NCI-H526 (cell line): ENCODE measurements around the gene SMPX.

Source experiments
- DNase-seq, 2 experiments: peaks; one replicate each; lab custom pipeline; 2025; lab: John Stamatoyannopoulos, UW

Gene SMPX

DNA sequence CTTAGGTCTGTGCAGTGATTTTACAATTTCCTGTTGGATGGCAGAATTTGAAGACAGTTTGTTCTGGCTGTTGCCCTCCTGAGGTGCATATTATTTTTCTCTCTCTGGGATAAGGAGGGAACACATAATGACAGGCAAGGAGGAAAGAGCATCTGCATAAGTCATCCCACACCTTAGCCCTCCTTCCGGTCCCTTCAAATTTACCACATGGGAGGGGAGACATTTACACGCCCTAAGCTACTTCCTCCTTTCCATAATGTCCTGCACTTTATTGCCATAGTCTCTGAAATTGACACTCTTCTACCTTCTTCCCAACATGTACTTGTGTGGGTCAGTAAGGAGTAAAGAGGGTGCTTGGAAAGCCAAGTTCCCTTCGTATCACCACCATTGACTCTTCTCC, 13.9 kb downstream of the SMPX start:
- DNase-seq = no peak

DNA sequence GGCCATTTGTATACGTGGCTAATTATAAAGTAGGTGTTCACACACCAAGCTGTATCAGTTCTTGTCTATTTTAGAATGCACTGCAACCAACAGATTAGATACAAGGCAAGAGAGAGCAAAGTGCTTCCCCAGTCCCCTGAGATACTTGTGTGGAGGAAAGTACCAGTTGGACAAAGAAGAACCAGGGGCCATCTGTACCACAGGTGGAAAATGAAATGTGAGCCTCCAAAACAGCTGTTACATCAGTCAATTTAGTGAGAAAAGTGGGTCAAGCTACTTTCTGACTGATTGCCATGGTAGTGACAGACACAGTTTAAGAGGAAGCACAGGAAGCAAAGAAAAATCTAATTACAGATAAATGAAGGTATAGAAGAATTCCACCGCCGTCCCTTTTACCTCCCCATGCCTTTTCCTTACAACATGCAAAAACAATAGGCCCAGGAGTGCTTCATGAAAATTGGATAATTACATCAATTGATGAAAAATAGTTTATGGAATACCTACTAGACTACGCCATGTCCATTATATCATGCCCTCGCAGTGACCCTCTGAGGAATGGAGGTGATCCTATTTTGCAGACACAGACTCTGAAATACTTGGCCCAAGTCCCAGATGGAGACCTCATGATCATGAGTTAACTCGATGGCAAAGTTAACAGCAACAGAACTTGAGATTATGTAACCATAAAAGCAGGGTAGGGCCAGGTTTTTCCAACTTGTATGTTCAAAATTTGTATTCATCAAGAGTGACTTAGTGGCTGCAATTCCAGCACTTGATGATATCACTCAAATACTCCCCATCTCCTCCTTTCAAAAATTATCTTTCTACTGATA, 15.8 kb downstream of the SMPX start:
- DNase-seq = no peak

DNA sequence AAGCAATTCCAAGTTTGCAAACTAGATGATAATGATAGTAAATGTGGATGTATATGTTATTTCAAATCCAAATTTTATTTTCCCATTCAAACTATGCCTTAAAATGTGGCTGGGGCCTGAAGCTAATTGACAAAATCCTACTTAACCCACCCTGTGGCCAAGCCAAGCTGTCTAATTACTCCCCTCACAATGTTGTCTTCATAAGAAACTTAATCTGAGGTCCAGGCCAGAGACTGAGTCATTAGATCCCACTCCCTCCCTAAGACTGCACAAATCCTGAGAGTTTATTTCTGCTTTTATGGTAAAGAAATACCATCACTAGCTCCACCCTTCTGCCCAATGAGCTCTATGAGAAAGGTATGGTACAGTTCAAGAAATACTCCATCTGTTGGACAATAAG, 16.6 kb downstream of the SMPX start:
- no peak for DNase-seq

DNA sequence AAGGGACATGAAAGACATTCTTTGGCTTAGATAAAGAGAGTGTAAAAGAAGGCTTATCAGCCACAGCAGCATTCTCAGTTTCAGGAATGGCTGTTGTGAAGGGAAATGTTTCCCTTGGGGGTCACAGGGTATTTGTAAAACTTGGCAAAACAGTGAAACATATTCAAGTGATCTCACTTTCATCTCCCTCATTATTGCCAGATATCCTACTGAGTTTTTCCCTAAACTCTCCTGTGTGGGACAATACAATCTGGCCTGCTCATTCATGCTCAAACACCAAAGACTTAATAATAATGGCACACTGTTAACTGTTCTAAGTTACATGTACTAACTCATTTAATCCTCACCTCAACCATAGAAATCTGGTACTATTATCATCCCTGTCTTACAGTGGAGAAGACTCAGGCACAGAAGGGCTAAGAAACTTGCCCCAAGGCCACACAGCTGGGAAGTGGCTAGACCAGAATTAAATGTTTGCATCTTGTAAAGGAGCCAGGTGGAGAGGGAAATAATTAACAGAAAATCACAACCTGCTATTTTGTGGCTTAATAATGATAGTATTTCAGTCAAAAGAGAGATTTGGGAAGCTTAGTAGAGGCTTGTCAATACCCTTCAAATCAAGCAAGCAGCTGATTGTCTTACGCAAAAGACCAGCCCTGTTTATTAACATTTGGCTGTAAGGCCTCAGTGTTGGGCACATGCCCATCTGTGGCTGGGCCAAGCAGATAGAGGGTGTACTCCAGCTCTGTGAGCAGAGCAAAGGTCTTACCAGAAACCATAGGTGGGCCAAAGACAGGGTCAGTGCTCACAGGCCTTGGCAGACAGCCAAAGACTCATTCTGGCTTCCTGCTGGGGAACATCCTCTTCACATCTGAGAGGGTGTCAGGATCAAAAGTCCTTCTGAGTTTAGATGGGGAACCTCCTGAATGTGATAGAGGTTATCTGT, 17.3 kb downstream of the SMPX start:
- no peak for DNase-seq

DNA sequence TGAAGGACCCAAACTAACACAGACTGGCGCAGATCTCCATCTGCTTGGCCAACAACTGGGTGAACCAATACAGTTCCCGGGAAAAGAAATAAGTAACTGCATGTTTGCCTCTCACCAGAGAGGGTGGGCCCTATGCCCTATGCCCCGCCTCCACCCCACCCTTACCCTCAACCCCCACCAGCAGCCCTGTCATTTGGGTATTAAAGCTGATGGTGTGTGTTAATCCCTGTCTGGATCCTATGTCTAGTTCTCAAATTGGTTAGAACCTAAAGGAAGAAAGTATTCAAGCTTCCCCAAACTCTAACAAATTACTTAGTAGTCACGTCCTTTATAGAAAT, 19.0 kb downstream of the SMPX start:
- no peak for DNase-seq

DNA sequence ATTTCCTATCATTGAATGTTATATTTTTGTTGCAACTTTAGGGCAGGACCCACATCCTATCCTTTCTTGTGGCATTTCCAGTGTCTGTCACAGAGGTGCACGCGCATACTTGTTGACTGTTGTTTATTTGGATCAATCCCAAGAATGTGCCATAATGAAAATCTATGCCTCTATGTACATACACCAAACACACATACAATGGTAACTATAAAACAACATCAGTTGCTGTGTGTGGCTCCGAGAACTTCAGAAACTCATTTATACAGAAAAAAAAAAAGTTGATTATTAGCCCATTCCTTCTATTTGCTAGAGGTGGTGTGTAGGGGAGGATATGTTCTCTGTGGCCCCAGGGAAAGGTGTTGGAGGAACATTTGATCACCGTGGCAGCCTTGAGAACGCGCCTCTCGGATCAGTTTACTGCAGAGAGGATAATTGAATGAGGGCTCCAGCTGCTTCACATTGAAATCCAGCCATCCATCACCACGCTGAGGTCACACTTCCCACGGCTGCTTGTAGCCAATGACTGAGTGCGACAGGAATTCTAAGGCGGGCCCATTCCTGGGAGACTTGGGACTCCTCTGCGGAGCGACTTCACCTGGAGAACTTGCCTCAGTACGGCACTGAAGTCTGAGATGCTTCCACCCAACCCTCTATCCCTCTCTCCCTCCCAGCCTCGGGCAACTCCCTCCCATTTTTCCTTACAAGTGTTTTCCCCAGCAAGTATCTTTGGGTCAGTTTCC, 19.5 kb downstream of the SMPX start:
- no peak for DNase-seq

DNA sequence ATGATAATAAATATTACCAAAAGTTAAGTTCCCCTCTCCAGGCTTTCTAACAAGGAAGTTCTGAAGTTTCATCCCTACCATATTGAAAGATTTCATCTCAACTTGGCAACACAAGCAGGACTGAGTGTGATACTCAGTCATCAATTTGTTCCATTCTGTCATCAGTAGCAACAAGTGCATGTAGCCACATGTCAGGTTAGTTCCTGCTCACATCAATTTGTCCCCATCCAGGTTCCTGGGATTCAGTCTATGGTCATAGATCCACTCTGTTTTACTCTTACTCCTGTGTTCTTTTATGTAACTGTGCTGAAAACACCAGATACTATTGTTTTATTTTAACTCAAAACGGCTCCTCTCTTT, 22.2 kb downstream of the SMPX start:
- DNase-seq = no peak

DNA sequence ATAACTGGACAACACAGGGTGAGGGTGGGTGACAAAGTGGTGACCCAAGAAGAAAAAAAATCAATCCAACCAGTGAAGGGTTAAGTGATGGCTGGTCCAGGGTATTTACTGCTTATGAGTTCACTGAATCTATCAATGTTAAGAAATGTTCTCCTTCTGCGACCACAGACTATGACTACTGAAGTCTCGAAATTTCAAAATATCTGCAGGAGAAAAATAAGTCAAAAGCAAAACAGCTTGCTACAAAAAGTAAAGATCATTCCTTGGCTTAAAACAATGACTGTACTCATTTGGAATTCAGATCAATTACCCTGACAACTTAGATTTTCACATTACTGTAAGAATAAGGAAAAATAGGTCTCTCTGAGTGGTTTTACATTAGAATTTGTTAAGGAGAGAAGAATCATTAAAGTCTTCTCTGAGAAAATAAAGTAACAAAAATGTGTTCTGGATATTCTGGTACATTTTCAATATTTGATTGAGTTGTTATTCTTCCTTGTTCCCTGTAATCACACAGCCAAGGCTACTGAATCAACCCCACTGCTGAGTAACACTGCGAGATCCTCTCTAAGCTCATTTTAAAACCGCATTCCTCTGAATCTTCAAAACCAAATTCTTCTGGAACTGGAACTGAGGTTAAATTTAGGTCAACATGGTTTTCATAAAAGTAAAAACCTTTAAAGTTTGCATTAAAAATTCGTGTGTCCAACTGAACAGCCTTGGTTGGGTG, 22.7 kb downstream of the SMPX start:
- DNase-seq = no peak

DNA sequence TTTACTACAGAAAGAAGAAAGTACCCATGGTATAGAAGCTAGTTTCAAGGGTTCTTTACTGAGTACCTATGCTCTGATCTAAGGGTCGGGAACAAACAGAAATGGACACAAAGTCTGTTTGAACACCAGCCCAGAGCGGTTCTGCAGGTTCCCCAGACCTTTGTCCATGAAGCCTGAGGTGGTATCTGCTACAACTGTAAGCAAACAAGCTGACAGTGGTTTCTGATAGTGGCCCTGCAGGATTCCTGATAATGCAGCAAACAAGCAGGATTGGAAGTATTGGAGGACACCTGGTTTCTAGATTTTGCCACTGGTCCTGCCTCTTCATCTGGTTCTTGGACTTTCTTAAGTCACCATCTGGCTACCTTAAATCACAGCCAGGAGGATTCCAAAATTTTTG, 23.7 kb downstream of the SMPX start:
- no peak for DNase-seq

DNA sequence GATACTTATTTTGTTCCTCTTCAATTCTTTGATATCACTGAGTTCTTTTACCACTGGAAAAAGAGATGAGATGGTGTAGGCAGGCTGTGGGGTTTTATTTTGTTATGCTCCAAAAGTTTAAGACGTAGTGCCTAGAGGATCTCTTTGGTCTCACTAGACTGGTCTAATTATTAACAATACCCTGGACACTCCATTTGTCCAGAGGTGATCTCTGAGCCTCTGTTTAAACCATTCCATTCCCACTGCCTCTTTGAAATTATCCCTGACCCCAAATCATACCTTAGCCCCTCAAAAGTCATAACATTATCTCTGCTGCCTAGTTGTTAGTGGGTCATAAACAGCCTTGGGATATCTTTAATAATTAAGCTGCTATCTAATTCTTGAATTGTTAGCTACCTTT, 24.2 kb downstream of the SMPX start:
- DNase-seq = no peak

DNA sequence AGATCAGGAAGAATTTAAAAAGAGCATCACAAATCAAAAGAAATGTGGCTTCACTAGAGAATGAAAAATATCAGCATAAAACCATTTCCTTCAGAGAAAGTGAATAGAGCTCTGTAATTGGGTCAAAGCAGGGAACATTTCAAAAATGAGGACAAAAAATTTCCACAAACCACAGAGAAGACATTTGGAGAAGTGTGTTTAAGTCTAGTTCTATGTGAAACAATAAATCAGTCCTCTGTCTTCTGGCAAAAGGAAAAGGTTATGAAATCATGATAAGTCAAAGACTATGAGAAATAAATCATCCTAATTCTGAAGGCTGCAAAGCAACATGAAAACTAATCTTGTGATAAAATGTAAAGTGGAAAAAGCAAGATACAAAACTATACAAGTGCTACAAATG, 27.9 kb downstream of the SMPX start:
- DNase-seq = no peak

DNA sequence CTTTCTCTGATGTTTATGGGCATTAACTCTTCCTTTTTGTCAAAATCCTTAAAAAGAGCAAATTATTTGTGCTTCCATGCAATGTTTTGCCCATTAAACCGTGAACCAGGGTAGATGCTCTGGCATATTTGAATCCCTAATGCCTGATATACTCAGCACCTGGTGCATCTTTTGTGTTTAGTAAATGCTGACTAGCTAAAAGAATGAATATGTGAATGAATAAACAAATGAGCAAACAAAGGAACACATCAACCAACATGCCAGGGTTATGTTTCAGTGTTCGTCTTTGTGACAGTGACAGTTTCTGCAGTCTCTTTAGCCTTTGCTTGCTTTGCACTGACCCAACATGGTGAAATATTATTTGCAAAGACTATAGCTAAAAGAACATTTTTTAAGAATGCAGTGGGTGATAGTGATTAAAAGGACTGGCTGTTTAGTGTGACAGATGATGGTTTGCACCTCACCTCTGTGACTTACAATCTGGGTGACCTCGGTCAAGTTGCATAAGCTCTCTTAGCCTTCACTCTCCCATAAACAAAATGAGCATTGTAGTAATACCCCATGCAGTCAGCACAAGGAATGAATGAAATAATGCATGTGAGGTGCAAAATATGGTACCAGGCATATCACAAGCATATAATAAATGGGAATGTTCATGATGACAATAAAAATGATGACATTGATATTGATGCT, 29.5 kb downstream of the SMPX start:
- DNase-seq = peak; percentile 81 to 85

DNA sequence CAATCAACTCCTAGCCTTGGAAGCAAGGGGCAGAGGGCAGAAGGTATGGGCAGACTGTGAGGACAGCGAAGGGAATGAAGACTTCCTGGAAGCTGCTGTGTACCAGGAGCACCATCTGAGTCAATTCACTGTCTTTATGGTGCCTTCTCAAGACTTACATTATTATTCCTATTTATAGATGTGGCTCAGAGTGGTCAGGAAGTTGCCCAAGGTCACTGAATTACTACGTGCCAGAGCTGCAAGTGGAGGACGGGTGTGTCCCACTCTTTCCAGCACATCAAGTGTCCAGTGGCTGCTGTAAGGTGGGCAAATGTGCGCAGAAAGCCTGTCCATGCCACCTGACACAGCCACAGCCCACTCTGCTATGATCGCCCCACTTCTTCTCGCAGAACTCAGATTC, 32.0 kb downstream of the SMPX start:
- DNase-seq = no peak

DNA sequence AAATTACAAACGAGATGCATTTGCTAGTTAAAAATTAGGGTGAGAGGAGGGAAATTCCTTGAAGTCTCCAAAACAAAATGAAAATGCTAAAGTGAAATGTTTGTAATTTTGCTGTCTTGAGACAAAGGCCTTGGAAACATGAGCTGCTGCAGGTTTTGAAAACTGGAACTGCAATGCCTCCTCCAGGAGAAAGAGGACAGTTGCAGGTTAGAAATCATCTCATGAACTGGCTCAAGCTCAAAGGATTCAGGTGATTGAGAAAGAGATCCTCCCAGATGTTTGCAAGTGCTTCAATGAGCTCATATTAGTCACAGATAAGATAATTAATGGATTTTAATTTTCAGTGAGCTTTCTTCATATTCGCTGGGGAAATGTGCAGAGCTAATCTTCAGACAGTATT, 32.4 kb downstream of the SMPX start:
- peak; percentile 76 to 77 for DNase-seq

DNA sequence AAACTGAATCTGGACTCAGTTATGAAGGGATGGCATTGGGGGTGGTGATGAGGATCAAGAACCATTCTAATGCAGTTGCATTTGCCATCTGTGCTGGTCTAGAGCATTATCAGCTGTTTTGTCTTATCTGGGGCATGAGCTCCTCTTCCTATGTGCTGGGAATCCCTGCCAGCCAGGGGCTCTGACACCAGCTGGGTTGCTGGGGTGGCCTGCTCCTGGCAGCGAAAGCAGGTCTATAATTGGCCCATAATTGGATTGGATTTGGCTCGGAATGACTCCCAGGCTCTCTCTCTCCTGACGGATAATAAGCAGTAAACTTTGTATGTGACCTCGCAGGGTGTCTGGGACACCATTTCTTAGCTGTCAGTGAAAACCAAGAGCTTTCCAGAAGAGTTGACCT, 34.1 kb downstream of the SMPX start:
- no peak for DNase-seq

DNA sequence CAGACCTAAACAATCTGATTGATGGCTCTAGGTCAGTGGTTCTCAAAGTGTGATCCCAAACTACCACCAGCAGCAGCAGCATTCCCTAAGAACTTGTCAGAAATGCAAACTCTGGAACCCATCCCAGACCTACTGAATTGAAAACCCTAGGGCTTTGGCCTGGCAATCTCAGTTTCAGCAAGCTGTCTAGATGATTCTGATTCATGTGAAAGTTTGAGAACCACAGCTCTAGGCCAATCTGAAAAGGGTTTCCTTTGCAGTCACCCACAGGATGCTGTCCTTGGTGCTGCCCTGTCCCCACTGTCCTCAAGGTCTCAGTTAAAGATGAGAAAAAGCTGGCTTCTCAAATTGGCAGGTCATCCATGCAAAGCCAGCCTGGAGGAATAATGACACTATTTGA, 34.8 kb downstream of the SMPX start:
- no peak for DNase-seq

DNA sequence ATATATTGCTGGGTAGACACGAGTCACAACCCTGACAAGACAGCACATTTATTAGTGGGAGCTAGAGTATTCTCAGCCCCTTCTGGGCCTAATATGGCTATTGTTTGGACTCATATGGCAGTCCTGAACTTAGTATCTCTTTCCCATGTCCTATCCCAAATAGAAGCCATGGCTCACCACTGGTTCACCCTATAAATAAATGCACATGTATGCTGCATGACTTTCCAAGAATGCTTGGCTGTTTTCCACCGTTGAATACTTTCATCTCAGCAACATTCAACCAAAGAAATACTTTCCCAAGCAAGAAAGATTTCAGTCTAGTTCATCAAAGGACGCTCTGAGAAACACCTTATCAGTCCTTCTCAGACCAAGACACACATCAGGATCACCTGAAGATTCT, 36.7 kb downstream of the SMPX start:
- DNase-seq = no peak

DNA sequence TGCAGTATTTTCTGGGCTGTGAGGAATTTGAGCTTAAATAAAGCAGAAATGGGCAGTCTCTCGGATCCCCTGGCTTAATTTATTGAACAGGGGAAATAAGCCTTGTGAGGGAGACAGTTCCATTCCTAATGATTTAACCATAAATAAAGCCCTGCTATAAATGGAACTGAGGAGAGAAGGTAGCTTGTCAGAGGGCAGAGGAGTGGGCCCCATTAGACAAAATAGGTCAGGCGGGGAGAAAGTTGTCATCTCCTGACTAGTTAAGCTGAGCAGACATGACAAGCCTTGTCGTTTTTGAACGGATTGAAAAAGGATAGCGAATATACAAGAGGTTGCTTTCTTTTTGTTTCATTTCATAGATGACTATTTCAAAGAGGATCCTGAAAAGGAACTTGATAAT, 39.3 kb downstream of the SMPX start:
- no peak for DNase-seq

DNA sequence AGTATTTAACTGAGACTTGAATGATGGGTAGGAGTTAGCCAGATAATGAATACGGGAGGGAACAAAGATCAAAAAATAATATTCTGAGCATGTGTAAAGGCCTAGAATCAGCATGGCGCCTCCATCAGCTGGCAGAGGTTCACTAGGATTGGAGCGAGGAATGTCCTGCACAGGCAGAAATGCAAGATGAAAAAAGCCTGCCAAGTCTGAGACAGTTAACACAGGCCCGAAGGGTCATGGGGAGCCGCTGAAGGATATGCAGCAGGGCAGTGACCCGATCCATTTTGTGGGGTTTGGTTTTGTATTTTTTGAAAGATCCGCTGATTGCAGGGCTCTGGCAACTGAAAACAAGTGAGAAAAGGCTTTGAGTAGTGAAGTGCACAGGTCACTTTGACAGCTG, 40.1 kb downstream of the SMPX start:
- DNase-seq = no peak

DNA sequence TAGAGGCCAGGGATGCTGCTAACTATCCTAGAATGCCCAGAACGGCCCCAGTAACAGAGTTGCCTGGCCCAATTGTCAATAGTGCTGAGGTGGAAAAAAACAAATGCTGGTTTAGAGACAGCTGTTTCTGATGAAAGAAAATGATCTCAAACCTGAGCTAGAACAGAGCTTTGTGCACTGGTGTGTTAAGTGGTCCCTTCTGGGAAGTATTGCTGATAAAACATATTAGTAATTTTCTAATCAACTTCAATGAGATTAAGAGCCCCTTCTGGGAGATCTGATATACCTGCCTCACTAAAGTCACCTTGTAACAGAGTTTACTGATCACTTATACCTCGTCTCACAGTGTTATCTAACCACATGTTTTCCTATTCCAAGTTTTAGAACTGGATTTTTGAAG, 42.1 kb downstream of the SMPX start:
- DNase-seq = no peak

DNA sequence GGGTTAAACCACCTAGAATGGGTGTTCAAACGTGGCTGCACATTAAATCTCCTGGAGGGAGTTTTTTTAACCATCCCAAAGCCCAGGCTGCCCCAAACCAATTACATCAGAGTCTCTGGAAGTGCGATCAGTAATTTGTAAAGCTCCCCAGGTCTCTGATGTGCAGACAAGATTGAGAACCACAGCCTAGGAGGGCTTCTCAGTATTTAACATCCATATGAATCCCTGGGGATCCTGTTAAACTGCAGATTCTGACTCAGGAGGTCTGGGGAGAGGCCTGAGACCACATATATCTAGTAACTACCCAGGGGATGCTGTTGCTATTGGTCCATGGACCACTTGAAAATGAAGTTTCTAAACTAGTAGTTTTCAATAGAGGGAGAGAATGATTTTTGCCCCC, 42.6 kb downstream of the SMPX start:
- DNase-seq = no peak

DNA sequence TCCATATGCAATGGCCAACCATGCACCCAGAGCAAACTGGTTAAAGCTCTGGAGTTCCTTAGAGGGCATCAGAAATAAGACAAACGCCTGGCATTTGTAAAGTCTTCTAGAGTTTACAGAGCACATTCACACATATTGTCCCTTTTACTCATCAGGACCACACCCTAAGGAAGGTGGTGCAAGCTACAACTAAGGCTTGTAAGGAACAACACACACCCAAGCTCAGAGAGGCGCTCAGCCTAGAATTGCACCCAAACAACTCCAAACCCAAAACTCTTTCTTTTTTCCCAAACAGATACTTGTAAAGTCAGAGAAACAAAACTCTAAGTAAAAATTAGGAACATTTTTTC, 46.1 kb downstream of the SMPX start:
- no peak for DNase-seq
